Transverse colon (tissue), 4 donors: Measurements from ENCODE around the gene TRIP12.

Source experiments
- CTCF ChIP-seq, 5 experiments: fragments of 200-600 bp in 3 of 5; fragments of 450-650 bp in 2 of 5; sonication (generic) in 3 of 5; IDR thresholded peaks; 1 replicate in 2 of 5; 2 replicates in 3 of 5; pipeline ENCODE4 v1.5.1; 2016 to 2017; ENCODE audit warnings: antibody characterized with exemption in 5 of 5, inconsistent platforms in 3 of 5, mild to moderate bottlenecking in 2 of 5, moderate library complexity in 1 of 5
- EP300 ChIP-seq: sonication (generic); formaldehyde crosslinking; IDR thresholded peaks from one replicate; pipeline ENCODE4 v1.6.1; 2017; ENCODE audit warnings: antibody characterized with exemption, low read depth
- POLR2A ChIP-seq: fragments of 450-650 bp; IDR thresholded peaks from one replicate; pipeline ENCODE4 v1.6.1; 2016; ENCODE audit warnings: antibody characterized with exemption, mild to moderate bottlenecking, moderate library complexity
- POLR2AphosphoS5 ChIP-seq, 3 donors: sonication (generic); formaldehyde crosslinking; IDR thresholded peaks; one replicate each; pipeline ENCODE4 v1.6.1; 2016; ENCODE audit warnings: antibody characterized with exemption in 3 of 3

GRCh38 chr2:229843613-229844012 lies 78.2 kb downstream of the TRIP12 start:
- no peak for TF ChIP-seq CTCF (IDR thresholded peaks at IDR 0.05)
- TF ChIP-seq POLR2A = no peak
- TF ChIP-seq EP300 = no peak
- no peak for TF ChIP-seq POLR2AphosphoS5 (IDR thresholded peaks at IDR 0.05)
